GM12891 (cell line): ENCODE measurements around the gene BDH2.

ENCODE experiments used
- DNase-seq: peaks from one replicate; pipeline ENCODE4 v3.0.0; 2011; ENCODE audit warnings: low spot score; ENCODE audit not compliant: insufficient read length
- FAIRE-seq: peaks from 2 replicates; lab custom pipeline; 2011; peaks lifted over from hg19 to GRCh38; lab: Jason Lieb, UNC
- PAX5 ChIP-seq: IDR thresholded peaks from 2 replicates; pipeline ENCODE4 v1.6.1; 2011; ENCODE audit warnings: low read length, moderate library complexity, mild to moderate bottlenecking; ENCODE audit not compliant: insufficient read depth, severe bottlenecking
- POLR2A ChIP-seq: IDR thresholded peaks from 2 replicates; pipeline ENCODE4 v1.6.1; 2011; ENCODE audit warnings: low read depth, low read length, control low read depth
- POLR2AphosphoS5 ChIP-seq: IDR thresholded peaks from 2 replicates; pipeline ENCODE4 v1.6.1; 2011; ENCODE audit warnings: low read depth, low read length, control low read depth
- POU2F2 ChIP-seq: IDR thresholded peaks from 2 replicates; pipeline ENCODE4 v1.6.1; 2011; ENCODE audit warnings: low read depth, mild to moderate bottlenecking, control low read depth, low read length, moderate library complexity
- SPI1 ChIP-seq: IDR thresholded peaks from 2 replicates; pipeline ENCODE4 v1.6.1; 2011; ENCODE audit warnings: low read depth, low read length, control low read depth
- TAF1 ChIP-seq: IDR thresholded peaks from 2 replicates; pipeline ENCODE4 v1.6.1; 2011; ENCODE audit warnings: low read depth, low read length, control low read depth

BDH2 gene

GRCh38 chr4:103108542-103108941 is 8.9 kb upstream of the BDH2 start:
- DNase-seq = no peak
- no peak for FAIRE-seq
- no peak for TF ChIP-seq POLR2AphosphoS5
- TF ChIP-seq SPI1 = no peak
- no peak for TF ChIP-seq POLR2A
- no peak for TF ChIP-seq TAF1
- no peak for TF ChIP-seq POU2F2
- TF ChIP-seq PAX5 = no peak

GRCh38 chr4:103105558-103106356 is 6.1 kb upstream of the BDH2 start:
- DNase-seq (no peak), FAIRE-seq (no peak)
- no peak for TF ChIP-seq SPI1
- TF ChIP-seq PAX5 = no peak
- no peak for TF ChIP-seq POLR2A
- no peak for TF ChIP-seq POLR2AphosphoS5
- no peak for TF ChIP-seq TAF1
- no peak for TF ChIP-seq POU2F2

- FAIRE-seq (no peak), DNase-seq (no peak)
- TF ChIP-seq POLR2A = no peak
- TF ChIP-seq SPI1 = no peak
- TF ChIP-seq POLR2AphosphoS5 = no peak
- no peak for TF ChIP-seq PAX5
- no peak for TF ChIP-seq TAF1
- TF ChIP-seq POU2F2 = no peak
These were observed 5.3 kb upstream of the BDH2 start for GRCh38 chr4:103104886-103105285.

DNA sequence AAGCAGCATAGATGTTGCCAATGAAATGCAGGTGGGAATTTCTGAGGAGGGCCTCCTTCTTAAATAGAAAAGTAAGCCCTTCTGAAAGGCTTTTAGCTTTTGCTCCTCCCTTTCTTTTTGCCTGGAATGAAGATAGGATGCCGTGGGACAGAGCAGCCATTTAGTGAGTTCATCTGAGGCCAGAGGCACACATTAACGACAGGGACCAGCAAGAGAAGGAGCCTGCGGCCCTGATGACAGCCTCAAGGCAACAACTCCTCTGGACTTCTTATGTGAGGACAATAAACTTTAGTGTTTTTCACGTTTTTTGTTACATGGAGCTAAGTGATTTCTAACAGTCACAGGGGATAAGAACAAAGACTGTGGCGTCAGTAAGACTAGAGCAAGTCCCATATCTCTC is 1.1 kb upstream of the BDH2 start:
- no peak for FAIRE-seq
- TF ChIP-seq POLR2AphosphoS5 = no peak
- TF ChIP-seq POLR2A = no peak
- TF ChIP-seq POU2F2 = no peak
- TF ChIP-seq SPI1 = no peak
- no peak for TF ChIP-seq PAX5
- no peak for TF ChIP-seq TAF1
- DNase-seq = no peak

GRCh38 chr4:103098756-103099440 is 736 bp downstream of the BDH2 start:
- FAIRE-seq = no peak
- TF ChIP-seq TAF1 (no peak), SPI1 (no peak), POLR2AphosphoS5 (no peak), POLR2A (no peak), POU2F2 (no peak), PAX5 (no peak)
- DNase-seq = no peak

GRCh38 chr4:103098341-103098740 is 1.3 kb downstream of the BDH2 start:
- no peak for DNase-seq
- no peak for FAIRE-seq
- TF ChIP-seq PAX5 (no peak), SPI1 (no peak), TAF1 (no peak), POLR2A (no peak), POU2F2 (no peak), POLR2AphosphoS5 (no peak)

GRCh38 chr4:103097112-103097511 is 2.5 kb downstream of the BDH2 start:
- DNase-seq (no peak), FAIRE-seq (no peak)
- TF ChIP-seq POLR2AphosphoS5 (no peak), POU2F2 (no peak), POLR2A (no peak), PAX5 (no peak), TAF1 (no peak), SPI1 (no peak)

DNA sequence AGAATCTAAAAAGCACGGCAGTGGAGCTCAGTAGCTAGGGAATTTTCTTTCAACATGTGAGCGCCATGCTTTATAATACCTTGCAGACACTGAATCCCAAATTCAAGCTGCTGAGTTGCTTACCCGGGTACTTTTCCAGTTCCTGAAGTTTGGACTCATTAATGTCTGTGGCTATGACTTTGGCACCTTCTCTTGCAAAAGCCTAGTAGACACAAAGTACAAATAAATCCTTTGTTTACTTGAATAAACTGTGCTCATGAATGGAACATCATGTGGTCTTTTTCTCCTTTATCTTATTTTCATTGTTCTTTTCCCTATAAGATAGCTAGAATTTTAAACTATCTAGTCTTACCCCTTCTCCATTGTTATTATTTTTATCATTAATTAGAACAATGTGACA is 4.6 kb downstream of the BDH2 start:
- no peak for FAIRE-seq

GRCh38 chr4:103092245-103092644 is 7.4 kb downstream of the BDH2 start:
- no peak for DNase-seq
- FAIRE-seq = no peak
- TF ChIP-seq SPI1 (no peak), POU2F2 (no peak), POLR2A (no peak), TAF1 (no peak), PAX5 (no peak), POLR2AphosphoS5 (no peak)

More for the DNA sequence above, 4.6 kb downstream of the BDH2 start:
- TF ChIP-seq POLR2A (no peak), TAF1 (no peak), SPI1 (no peak), POU2F2 (no peak), POLR2AphosphoS5 (no peak), PAX5 (no peak)
- no peak for DNase-seq
